Kidney (tissue), 14 donors: ENCODE data around the gene EDEM1. TPM values are rescaled to one million over a fixed set of nuclear protein-coding genes. Genes with fewer than 3 reads are reported as not detected.

ENCODE experiments used
- DNase-seq, 5 donors: peaks; one replicate each; pipeline ENCODE4 v3.0.0-alpha.2; 2013 to 2020
- FAIRE-seq: peaks from 2 replicates; lab custom pipeline; 2012; peaks lifted over from hg19 to GRCh38; lab: Jason Lieb, UNC
- H3K27ac ChIP-seq, 2 donors: one replicate each; pipeline ENCODE4 v1.7.0; 2013; ENCODE audit warnings: low read depth in 2 of 2, low read length in 2 of 2, inconsistent platforms in 1 of 2
- H3K27me3 ChIP-seq: one replicate; pipeline ENCODE4 v1.7.1; 2013; ENCODE audit warnings: low read length, inconsistent platforms; ENCODE audit not compliant: control insufficient read depth, insufficient read depth
- H3K36me3 ChIP-seq, 3 donors: one replicate each; pipeline versions ENCODE4 v1.7.0 to v1.7.1; 2013; ENCODE audit warnings: low read length in 3 of 3, control low read depth in 1 of 3, inconsistent platforms in 1 of 3; ENCODE audit not compliant: insufficient read depth in 3 of 3, control insufficient read depth in 2 of 3
- H3K4me1 ChIP-seq, 3 donors: one replicate each; pipeline versions ENCODE4 v1.7.0 to v1.7.1; 2013; ENCODE audit warnings: low read length in 3 of 3, inconsistent platforms in 1 of 3, low read depth in 1 of 3; ENCODE audit not compliant: control insufficient read depth in 2 of 3, insufficient read depth in 2 of 3
- H3K4me3 ChIP-seq, 3 donors: one replicate each; pipeline versions ENCODE4 v1.7.0 to v1.8.1; 2013; ENCODE audit warnings: low read length in 3 of 3, control low read depth in 1 of 3, inconsistent platforms in 1 of 3
- H3K9ac ChIP-seq, 3 donors: one replicate each; pipeline versions ENCODE4 v1.7.0 to v1.7.1; 2013; ENCODE audit warnings: low read length in 3 of 3, control low read depth in 1 of 3, inconsistent platforms in 1 of 3
- H3K9me3 ChIP-seq, 3 donors: one replicate each; pipeline versions ENCODE4 v1.7.0 to v1.7.1; 2013; ENCODE audit warnings: low read length in 3 of 3, control low read depth in 1 of 3, inconsistent platforms in 1 of 3; ENCODE audit not compliant: control insufficient read depth in 2 of 3, insufficient read depth in 1 of 3
- intact Hi-C: fragments of 100-400 bp; cut with DNase I; formaldehyde crosslinking; loops from one replicate; pipeline ENCODE4 v1.11.1; 2022
- polyA plus RNA-seq: library from polyadenylated mRNA; stranded (reverse); fragments of 350-450 nt; fragmentation: Illumina TruSeq; extraction: RNeasy Lipid Tissue Mini Kit (QIAGEN cat#74804); gene quantifications from one replicate; pipeline ENCODE4 v1.2.3, GENCODE V29; 2014; ENCODE audit warnings: low read depth, low replicate concordance; ENCODE audit not compliant: insufficient read depth
- total RNA-seq: library from RNA; stranded (reverse); fragmentation: NEBNext Ultra II Directional; extraction: Animal tissue kit (Norgen Biotek cat#: 25700); gene quantifications from one replicate; pipeline ENCODE4 v1.2.1, GENCODE V29; 2021
- TF ChIP-seq, protein P1 (sequence below): IDR thresholded peaks from 3 replicates; pipeline ENCODE4 v1.5.1; 2012; ENCODE audit warnings: mild to moderate bottlenecking, moderate library complexity, borderline replicate concordance; ENCODE audit not compliant: insufficient read depth; ENCODE audit errors: extremely low read depth
- donor health status: control.
- donor health status: control.
- donor health status: control.
- donor health status: control.
- donor health status: control.
- donor health status: DM: yes; HTN: yes; CAD: no.
- donor health status: Normal renal cell carcinoma (clear cell type).

The EDEM1 gene
- total and polyA plus RNA-seq, 2 donors from 2014 or later: 5.5 to 47.5 TPM

DNA sequence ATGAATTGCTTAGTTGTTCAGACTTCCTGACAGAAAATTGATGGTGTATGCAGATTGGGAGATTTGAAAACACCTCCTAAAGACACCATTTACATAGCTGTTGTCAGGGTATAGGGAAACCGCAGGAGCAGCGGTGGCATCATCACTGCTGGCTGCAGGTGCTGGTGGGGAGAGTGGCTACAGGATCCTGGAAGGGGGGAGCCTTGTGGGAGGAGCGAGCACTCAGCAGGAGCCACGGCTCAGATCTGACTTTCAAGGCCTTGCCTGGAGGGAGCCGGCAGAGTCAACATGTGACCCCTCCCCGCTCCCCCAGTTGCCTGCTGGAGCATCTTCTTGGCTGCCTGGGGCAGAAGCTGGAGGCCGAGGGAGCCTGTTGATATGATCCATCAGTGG lies 26.1 kb downstream of the EDEM1 start:
- TF ChIP-seq, protein P1, sequence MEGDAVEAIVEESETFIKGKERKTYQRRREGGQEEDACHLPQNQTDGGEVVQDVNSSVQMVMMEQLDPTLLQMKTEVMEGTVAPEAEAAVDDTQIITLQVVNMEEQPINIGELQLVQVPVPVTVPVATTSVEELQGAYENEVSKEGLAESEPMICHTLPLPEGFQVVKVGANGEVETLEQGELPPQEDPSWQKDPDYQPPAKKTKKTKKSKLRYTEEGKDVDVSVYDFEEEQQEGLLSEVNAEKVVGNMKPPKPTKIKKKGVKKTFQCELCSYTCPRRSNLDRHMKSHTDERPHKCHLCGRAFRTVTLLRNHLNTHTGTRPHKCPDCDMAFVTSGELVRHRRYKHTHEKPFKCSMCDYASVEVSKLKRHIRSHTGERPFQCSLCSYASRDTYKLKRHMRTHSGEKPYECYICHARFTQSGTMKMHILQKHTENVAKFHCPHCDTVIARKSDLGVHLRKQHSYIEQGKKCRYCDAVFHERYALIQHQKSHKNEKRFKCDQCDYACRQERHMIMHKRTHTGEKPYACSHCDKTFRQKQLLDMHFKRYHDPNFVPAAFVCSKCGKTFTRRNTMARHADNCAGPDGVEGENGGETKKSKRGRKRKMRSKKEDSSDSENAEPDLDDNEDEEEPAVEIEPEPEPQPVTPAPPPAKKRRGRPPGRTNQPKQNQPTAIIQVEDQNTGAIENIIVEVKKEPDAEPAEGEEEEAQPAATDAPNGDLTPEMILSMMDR: no peak
- Histone ChIP-seq H3K9ac (no peak overlapping the region), H3K36me3 (peaks cover 16 to 61% (median 56%) of the 10 kb centered on the region in 3 donors), H3K4me3 (no peak overlapping the region), H3K9me3 (no peaks in the 10 kb centered on the region), H3K4me1 (peaks cover 0 to 11% (median 10%) of the 10 kb centered on the region in 3 donors), H3K27me3 (no peaks in the 10 kb centered on the region), H3K27ac (no peak overlapping the region)
- no peak for FAIRE-seq
- intact Hi-C loops: no loop called here
- DNase-seq: no peak

DNA sequence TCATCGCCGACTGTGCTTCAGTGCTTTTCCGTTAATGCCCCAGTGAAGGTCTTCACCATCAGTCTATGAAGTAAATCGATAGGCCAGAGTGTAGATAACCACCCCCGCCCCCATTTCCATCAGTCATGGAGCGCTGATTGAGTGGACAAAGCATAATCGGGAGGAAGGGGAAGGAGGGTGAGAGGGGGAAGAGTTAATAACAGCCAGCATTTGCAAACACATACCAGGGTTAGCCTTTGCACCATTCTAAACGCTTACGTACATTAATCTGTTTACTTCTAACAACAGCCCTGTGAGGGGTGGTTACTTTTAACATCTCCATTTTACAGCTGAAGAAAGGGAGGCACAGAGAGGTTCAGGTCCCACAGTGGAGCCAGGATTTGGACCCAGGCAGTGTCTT lies 26.8 kb downstream of the EDEM1 start:
- Histone ChIP-seq H3K27ac (no peak overlapping the region), H3K9me3 (no peaks in the 10 kb centered on the region), H3K4me1 (peaks cover 0 to 11% (median 10%) of the 10 kb centered on the region in 3 donors), H3K36me3 (peaks cover 16 to 55% (median 51%) of the 10 kb centered on the region in 3 donors), H3K9ac (no peak overlapping the region), H3K4me3 (no peak overlapping the region), H3K27me3 (no peaks in the 10 kb centered on the region)
- DNase-seq (no peak), FAIRE-seq (no peak)
- intact Hi-C loops: no loop called here
- TF ChIP-seq, protein P1: no peak

DNA sequence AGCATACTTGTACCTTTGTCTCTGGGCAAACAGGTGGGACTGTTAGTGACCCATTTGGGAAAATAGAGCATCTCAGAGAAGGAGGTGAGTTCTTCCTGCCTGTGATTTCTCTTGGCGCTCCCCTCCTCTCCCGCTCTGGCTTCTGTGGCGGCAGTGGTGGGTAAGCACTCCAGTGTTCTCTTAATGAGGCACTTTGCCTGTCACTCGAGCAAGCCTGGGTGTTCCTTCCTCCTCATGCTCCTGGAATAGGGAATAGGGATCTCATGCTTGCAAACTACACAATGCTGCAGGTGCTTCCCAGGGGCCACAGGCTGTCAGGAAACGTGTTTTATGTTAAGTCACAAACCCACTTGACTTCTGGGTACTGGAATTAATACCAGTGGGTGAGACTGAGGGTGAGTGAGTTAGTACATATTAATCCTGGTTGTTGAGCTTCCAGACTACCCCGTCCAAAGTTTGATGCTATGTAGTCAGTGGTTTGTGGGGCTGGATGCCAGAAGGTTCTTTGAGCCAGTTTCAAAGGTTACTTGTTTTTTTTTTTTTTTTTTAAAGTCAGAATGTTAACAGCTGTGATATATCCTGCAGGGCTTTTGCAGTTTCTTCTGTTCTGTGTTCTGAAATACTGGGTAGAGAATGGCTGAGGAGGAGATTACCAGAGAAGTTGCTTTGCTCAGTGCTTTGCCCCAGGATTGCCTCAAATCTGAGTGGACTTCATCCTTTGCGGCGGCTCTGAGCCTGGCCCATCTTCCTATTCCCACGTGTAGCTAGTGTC lies 30.5 kb downstream of the EDEM1 start:
- TF ChIP-seq, protein P1: no peak
- H3K27ac ChIP-seq: peak overlapping the region; percentile 23 to 66
- DNase-seq (peak in 2 of 5 donors; percentile 15 to 63), FAIRE-seq (no peak)
- H3K27me3 ChIP-seq: no peaks in the 10 kb centered on the region
- H3K4me3 ChIP-seq: peak overlapping the region in 1 of 3 donors; percentile 7
- intact Hi-C loops: no loop called here
- peaks cover 3 to 17% (median 10%) of the 10 kb centered on the region in 3 donors for H3K4me1 ChIP-seq
- peak overlapping the region in 1 of 3 donors; percentile 46 for H3K9ac ChIP-seq
- H3K36me3 ChIP-seq: peaks cover 0 to 28% (median 21%) of the 10 kb centered on the region in 3 donors
- H3K9me3 ChIP-seq: no peaks in the 10 kb centered on the region
